ENCODE results near the gene DGKH. TPM values are rescaled to one million over a fixed set of nuclear protein-coding genes. Genes with fewer than 3 reads are reported as not detected.

DGKH gene
- total and polyA plus RNA-seq, 2 of the 13 experiments (the other 11 are each of a cell fraction or from before 2014, with no cell fraction given), result 0.01 to 0.13 TPM

- H3K4me1 ChIP-seq (ENCODE audit: insufficient read depth, low read length), result no peaks in the 10 kb centered on the region
- TF ChIP-seq ZNF772 (CRISPR knock-in tag; IDR thresholded peaks at IDR 0.05) (no peak), EHMT2 (IDR thresholded peaks at IDR 0.05; ENCODE audit: borderline replicate concordance, low read depth, low read length) (no peak), ZNF329 (CRISPR knock-in tag; IDR thresholded peaks at IDR 0.05; ENCODE audit: low read depth) (no peak), CCDC6 (CRISPR knock-in tag; IDR thresholded peaks at IDR 0.05) (no peak), ERF (CRISPR knock-in tag; IDR thresholded peaks at IDR 0.05) (no peak)
- no peaks in the 10 kb centered on the region for H3K79me2 ChIP-seq (ENCODE audit: insufficient read depth, low read length)
- H3K9me3 ChIP-seq (ENCODE audit: low read length), result no peaks in the 10 kb centered on the region
- intact Hi-C loops (cut with micrococcal nuclease; ENCODE audit: unreplicated experiment), result no loop called here
- CTCF ChIA-PET (ENCODE audit: low intra/inter-chr PET ratio, low total read pairs), result no interaction called here
- H3K4me2 ChIP-seq (ENCODE audit: low read depth, low read length), result no peak overlapping the region
- ATAC-seq (no peak), DNase-seq (ENCODE audit: low spot score) (no peak), FAIRE-seq (no peak)
- POLR2A ChIA-PET, result no interaction called here
- WGBS (ENCODE audit: low lambda C conversion rate), result 0% methylated on average over 1 of the region's 2 CpGs
- no peaks in the 10 kb centered on the region for H4K20me1 ChIP-seq (ENCODE audit: insufficient read depth, low read length)
- H3K27ac ChIP-seq (ENCODE audit: extremely low read length, insufficient read depth, low read length), result no peak overlapping the region
- BruUV-seq (replicated peaks), result no TSS peak
- H3K9ac ChIP-seq (ENCODE audit: insufficient read depth, low read depth, low read length), result no peak overlapping the region
- H2AFZ ChIP-seq (ENCODE audit: low read length), result no peak overlapping the region
- in situ Hi-C loops (cut with HindIII; ENCODE audit: extremely low pct_ligation_motif_present, low pct_unique_long_range_greater_than_20kb), result no loop called here
- H3K36me3 ChIP-seq (replicated peaks in 1 of 2; ENCODE audit: control insufficient read depth in 1 of 2, insufficient read depth in 2 of 2, low read length in 2 of 2), result no peaks in the 10 kb centered on the region
- no peak overlapping the region for H3K4me3 ChIP-seq (replicated peaks in 1 of 3; ENCODE audit: insufficient read depth in 1 of 3, low read depth in 2 of 3, low read length in 3 of 3)
- no peaks in the 10 kb centered on the region for H3K27me3 ChIP-seq (ENCODE audit: control insufficient read depth in 1 of 2, insufficient read depth in 2 of 2, low read length in 2 of 2)
Observed at GRCh38 chr13:42181381-42181953, 133.0 kb downstream of the DGKH start.

- 57% methylated on average over 7 of the region's 7 CpGs for WGBS (ENCODE audit: low lambda C conversion rate)
- ChIA-PET CTCF (ENCODE audit: low intra/inter-chr PET ratio, low total read pairs) (no interaction called here), POLR2A (no interaction called here)
- no peaks in the 10 kb centered on the region for H3K4me1 ChIP-seq (ENCODE audit: insufficient read depth, low read length)
- FAIRE-seq, result no peak
- H4K20me1 ChIP-seq (ENCODE audit: insufficient read depth, low read length), result no peaks in the 10 kb centered on the region
- no peak overlapping the region for H3K4me2 ChIP-seq (ENCODE audit: low read depth, low read length)
- no peak overlapping the region for H3K9ac ChIP-seq (ENCODE audit: insufficient read depth, low read depth, low read length)
- no peak overlapping the region for H3K4me3 ChIP-seq (replicated peaks in 1 of 3; ENCODE audit: insufficient read depth in 1 of 3, low read depth in 2 of 3, low read length in 3 of 3)
- H2AFZ ChIP-seq (ENCODE audit: low read length), result no peak overlapping the region
- no peak for ATAC-seq
- no peak for DNase-seq (ENCODE audit: low spot score)
- intact Hi-C loops (cut with micrococcal nuclease; ENCODE audit: unreplicated experiment) (no loop called here), in situ Hi-C loops (cut with HindIII; ENCODE audit: extremely low pct_ligation_motif_present, low pct_unique_long_range_greater_than_20kb) (no loop called here)
- no TSS peak for BruUV-seq (replicated peaks)
- no peaks in the 10 kb centered on the region for H3K79me2 ChIP-seq (ENCODE audit: insufficient read depth, low read length)
- H3K27me3 ChIP-seq (ENCODE audit: control insufficient read depth in 1 of 2, insufficient read depth in 2 of 2, low read length in 2 of 2), result no peaks in the 10 kb centered on the region
- no peaks in the 10 kb centered on the region for H3K36me3 ChIP-seq (replicated peaks in 1 of 2; ENCODE audit: control insufficient read depth in 1 of 2, insufficient read depth in 2 of 2, low read length in 2 of 2)
- H3K9me3 ChIP-seq (ENCODE audit: low read length), result no peaks in the 10 kb centered on the region
- no peak overlapping the region for H3K27ac ChIP-seq (ENCODE audit: extremely low read length, insufficient read depth, low read length)
- TF ChIP-seq ZNF407 (CRISPR knock-in tag; IDR thresholded peaks at IDR 0.05; ENCODE audit: not compliant biosample characterization) (no peak), ZBTB25 (CRISPR knock-in tag; IDR thresholded peaks at IDR 0.05) (no peak)
Observed at GRCh38 chr13:42189061-42189460, 140.6 kb downstream of the DGKH start.
